ENCODE results near the gene BTLA.
"Not testable (repeated sequence)": the region's sequence is repeated elsewhere in the genome, so short reads cannot be mapped to it uniquely, and the experiment has no call there.

The BTLA gene

DNA sequence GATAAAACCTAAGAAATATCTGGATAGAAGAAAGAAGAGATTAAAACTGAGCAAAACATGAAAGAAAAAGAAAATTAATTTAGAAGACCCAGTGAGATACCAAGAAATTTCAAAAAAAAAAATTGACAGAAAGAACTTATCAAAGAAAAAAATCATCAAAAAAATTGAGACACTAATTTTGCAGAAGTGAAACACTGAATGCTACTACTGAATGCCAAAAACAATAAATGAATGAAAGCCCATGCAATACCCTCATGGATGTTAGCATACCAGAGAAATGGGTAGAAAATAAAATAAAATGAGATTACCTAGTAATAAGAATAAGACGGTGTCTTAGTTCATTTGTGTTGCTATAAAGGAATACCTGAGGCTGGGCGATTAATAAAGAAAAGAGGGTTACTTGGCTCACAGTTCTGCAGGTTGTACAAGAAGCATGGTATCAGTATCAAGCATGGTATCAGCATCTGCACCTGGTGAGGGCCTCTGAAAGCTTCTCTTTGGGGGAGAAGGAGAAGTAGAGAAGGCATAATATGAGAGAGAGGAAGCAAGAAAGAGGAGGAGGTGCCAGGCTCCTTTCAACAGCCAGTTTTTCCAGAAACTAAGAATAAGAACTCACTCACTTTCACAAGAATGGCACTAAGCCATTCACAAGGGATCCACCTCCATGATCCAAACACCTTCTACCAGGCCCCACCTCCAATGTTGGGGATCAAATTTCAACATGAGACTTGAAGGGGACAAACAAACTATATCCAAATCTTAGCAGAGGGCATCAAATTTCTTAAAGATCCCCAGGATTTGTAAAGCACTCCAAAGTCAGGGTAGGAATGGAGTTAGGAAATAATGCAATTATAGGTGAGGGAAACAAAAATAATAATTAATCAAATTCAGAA, 73.2 kb downstream of the BTLA start:
- Histone ChIP-seq H3K36me3 (replicated peaks; ENCODE audit: insufficient read depth, low read length) (no peaks in the 10 kb centered on the region), H3K27me3 (replicated peaks; ENCODE audit: insufficient read depth, low read length) (no peaks in the 10 kb centered on the region), H3K9ac (ENCODE audit: low read length) (peak overlapping the region; percentile 57; the same call in 1 of the 2 replicates), H3K4me2 (ENCODE audit: low read depth, low read length) (peak overlapping the region; percentile 46), H3K4me3 (ENCODE audit: low read length) (peak overlapping the region; percentile 19; the same call in 1 of the 2 replicates), H3K9me2 (replicated peaks; ENCODE audit: insufficient read depth, low read length) (no peaks in the 10 kb centered on the region), H3K79me2 (ENCODE audit: low read length) (no peaks in the 10 kb centered on the region), H2AFZ (ENCODE audit: low read length) (no peak overlapping the region; the same call in 1 of the 2 replicates), H3F3A (ENCODE audit: insufficient read depth, low read length) (peaks cover 27% of the 10 kb centered on the region), H4K20me1 (ENCODE audit: insufficient read depth, low read length) (no peaks in the 10 kb centered on the region), H3K9me3 (replicated peaks; ENCODE audit: insufficient read depth, low read length) (no peaks in the 10 kb centered on the region), H3K4me1 (ENCODE audit: low read length) (peaks cover 32% of the 10 kb centered on the region), H3K27ac (ENCODE audit: low read length) (peak overlapping the region; percentile 90)
- no peak for TF ChIP-seq EZH2phosphoT487 (IDR thresholded peaks at IDR 0.05; ENCODE audit: low read length)
- DNase-seq: peak; percentile 49

DNA sequence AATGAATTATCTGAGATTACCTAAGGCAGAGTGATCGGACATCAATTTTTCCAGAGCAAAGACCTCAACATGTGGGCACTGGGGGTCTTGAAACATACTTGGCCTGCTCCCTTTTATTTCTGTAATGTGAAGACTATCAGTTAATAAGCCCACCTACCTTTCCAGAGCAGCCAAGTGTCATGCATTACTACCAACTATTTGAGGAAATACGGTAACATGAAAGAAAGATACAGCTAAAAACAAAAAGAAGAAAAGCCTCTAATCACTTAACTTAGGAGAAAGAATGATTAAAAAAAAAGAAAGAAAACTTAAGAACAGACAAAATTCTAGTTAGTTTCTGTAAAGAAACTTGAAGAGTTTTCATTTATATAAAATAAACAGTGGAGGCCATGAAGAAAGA, 73.9 kb downstream of the BTLA start:
- H3K27ac ChIP-seq (ENCODE audit: low read length): peak overlapping the region; percentile 90
- H3K36me3 ChIP-seq (replicated peaks; ENCODE audit: insufficient read depth, low read length): no peaks in the 10 kb centered on the region
- H2AFZ ChIP-seq (ENCODE audit: low read length): no peak overlapping the region
- 0 out of 2 replicates have a peak overlapping the region, but pooled peaks have one; percentile 11 for H3K4me3 ChIP-seq (ENCODE audit: low read length)
- TF ChIP-seq EZH2phosphoT487 (IDR thresholded peaks at IDR 0.05; ENCODE audit: low read length) (no peak), EZH2 (optimal IDR thresholded peaks at IDR 0.05; ENCODE audit: low read depth, low read length) (no peak)
- TF ChIP-seq, protein P1, sequence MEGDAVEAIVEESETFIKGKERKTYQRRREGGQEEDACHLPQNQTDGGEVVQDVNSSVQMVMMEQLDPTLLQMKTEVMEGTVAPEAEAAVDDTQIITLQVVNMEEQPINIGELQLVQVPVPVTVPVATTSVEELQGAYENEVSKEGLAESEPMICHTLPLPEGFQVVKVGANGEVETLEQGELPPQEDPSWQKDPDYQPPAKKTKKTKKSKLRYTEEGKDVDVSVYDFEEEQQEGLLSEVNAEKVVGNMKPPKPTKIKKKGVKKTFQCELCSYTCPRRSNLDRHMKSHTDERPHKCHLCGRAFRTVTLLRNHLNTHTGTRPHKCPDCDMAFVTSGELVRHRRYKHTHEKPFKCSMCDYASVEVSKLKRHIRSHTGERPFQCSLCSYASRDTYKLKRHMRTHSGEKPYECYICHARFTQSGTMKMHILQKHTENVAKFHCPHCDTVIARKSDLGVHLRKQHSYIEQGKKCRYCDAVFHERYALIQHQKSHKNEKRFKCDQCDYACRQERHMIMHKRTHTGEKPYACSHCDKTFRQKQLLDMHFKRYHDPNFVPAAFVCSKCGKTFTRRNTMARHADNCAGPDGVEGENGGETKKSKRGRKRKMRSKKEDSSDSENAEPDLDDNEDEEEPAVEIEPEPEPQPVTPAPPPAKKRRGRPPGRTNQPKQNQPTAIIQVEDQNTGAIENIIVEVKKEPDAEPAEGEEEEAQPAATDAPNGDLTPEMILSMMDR (IDR thresholded peaks at IDR 0.05; ENCODE audit: low read length): no peak
- no peaks in the 10 kb centered on the region for H3K79me2 ChIP-seq (ENCODE audit: low read length)
- peaks cover 27% of the 10 kb centered on the region for H3F3A ChIP-seq (ENCODE audit: insufficient read depth, low read length)
- H3K4me1 ChIP-seq (ENCODE audit: low read length): peaks cover 32% of the 10 kb centered on the region
- no peaks in the 10 kb centered on the region for H3K27me3 ChIP-seq (replicated peaks; ENCODE audit: insufficient read depth, low read length)
- no peaks in the 10 kb centered on the region for H3K9me2 ChIP-seq (replicated peaks; ENCODE audit: insufficient read depth, low read length)
- H4K20me1 ChIP-seq (ENCODE audit: insufficient read depth, low read length): no peaks in the 10 kb centered on the region
- no peak for DNase-seq
- peak overlapping the region; percentile 57; the same call in 1 of the 2 replicates for H3K9ac ChIP-seq (ENCODE audit: low read length)
- peak overlapping the region; percentile 46; the same call in 1 of the 2 replicates for H3K4me2 ChIP-seq (ENCODE audit: low read depth, low read length)
- H3K9me3 ChIP-seq (replicated peaks; ENCODE audit: insufficient read depth, low read length): no peaks in the 10 kb centered on the region

DNA sequence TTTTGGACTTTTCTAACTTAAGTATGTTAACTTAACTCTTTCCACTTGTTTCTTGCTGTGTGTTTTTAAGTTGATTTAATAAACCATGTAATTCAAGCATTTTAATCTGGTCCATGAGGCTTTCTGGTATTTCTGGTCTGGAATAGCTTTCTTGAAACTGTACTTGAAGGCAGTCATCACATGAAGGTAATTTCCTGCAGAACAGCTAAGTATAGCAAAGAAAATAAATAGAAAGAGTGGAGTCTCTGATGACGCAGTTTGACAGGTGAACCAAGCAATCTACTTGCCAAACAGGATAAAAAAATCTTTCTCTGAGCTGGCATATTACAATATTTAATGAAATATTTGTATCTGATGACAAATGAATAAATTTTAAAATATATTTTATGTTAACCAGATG, 74.9 kb downstream of the BTLA start:
- no peaks in the 10 kb centered on the region for H3K9me2 ChIP-seq (replicated peaks; ENCODE audit: insufficient read depth, low read length)
- peak overlapping the region; percentile 31 for H3K4me3 ChIP-seq (ENCODE audit: low read length)
- no peak for TF ChIP-seq EZH2 (optimal IDR thresholded peaks at IDR 0.05; ENCODE audit: low read depth, low read length)
- TF ChIP-seq, protein P1 (IDR thresholded peaks at IDR 0.05; ENCODE audit: low read length): no peak
- TF ChIP-seq EZH2phosphoT487 (IDR thresholded peaks at IDR 0.05; ENCODE audit: low read length): no peak
- peak overlapping the region; percentile 46 for H3K4me2 ChIP-seq (ENCODE audit: low read depth, low read length)
- no peaks in the 10 kb centered on the region for H4K20me1 ChIP-seq (ENCODE audit: insufficient read depth, low read length)
- H2AFZ ChIP-seq (ENCODE audit: low read length): no peak overlapping the region
- no peaks in the 10 kb centered on the region for H3K79me2 ChIP-seq (ENCODE audit: low read length)
- peaks cover 27% of the 10 kb centered on the region for H3F3A ChIP-seq (ENCODE audit: insufficient read depth, low read length)
- peak overlapping the region; percentile 67 for H3K9ac ChIP-seq (ENCODE audit: low read length)
- DNase-seq: peak; percentile 68
- no peaks in the 10 kb centered on the region for H3K9me3 ChIP-seq (replicated peaks; ENCODE audit: insufficient read depth, low read length)
- H3K27me3 ChIP-seq (replicated peaks; ENCODE audit: insufficient read depth, low read length): no peaks in the 10 kb centered on the region
- H3K4me1 ChIP-seq (ENCODE audit: low read length): peaks cover 32% of the 10 kb centered on the region
- H3K27ac ChIP-seq (ENCODE audit: low read length): peak overlapping the region; percentile 90
- H3K36me3 ChIP-seq (replicated peaks; ENCODE audit: insufficient read depth, low read length): no peaks in the 10 kb centered on the region

DNA sequence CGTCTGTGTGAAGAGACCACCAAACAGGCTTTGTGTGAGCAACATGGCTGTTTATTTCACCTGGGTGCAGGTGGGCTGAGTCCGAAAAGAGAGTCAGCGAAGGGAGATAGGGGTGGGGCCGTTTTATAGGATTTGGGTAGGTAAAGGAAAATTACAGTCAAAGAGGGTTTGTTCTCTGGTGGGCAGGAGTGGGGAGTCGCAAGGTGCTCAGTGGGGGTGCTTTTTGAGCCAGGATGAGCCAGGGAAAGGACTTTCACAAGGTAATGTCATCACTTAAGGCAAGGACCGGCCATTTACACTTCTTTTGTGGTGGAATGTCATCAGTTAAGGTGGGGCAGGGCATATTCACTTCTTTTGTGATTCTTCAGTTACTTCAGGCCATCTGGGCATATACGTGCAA, 76.4 kb downstream of the BTLA start:
- H3K4me2 ChIP-seq (ENCODE audit: low read depth, low read length); H3K27ac ChIP-seq (ENCODE audit: low read length); DNase-seq; H4K20me1 ChIP-seq (ENCODE audit: insufficient read depth, low read length); H3K9me3 ChIP-seq (replicated peaks; ENCODE audit: insufficient read depth, low read length); H3K9ac ChIP-seq (ENCODE audit: low read length); H3K9me2 ChIP-seq (replicated peaks; ENCODE audit: insufficient read depth, low read length); H3K79me2 ChIP-seq (ENCODE audit: low read length); H3K27me3 ChIP-seq (replicated peaks; ENCODE audit: insufficient read depth, low read length); H3K4me3 ChIP-seq (ENCODE audit: low read length); H2AFZ ChIP-seq (ENCODE audit: low read length); H3K36me3 ChIP-seq (replicated peaks; ENCODE audit: insufficient read depth, low read length): not testable (repeated sequence)
- H3F3A ChIP-seq (ENCODE audit: insufficient read depth, low read length): peaks cover 27% of the 10 kb centered on the region
- peaks cover 32% of the 10 kb centered on the region for H3K4me1 ChIP-seq (ENCODE audit: low read length)

DNA sequence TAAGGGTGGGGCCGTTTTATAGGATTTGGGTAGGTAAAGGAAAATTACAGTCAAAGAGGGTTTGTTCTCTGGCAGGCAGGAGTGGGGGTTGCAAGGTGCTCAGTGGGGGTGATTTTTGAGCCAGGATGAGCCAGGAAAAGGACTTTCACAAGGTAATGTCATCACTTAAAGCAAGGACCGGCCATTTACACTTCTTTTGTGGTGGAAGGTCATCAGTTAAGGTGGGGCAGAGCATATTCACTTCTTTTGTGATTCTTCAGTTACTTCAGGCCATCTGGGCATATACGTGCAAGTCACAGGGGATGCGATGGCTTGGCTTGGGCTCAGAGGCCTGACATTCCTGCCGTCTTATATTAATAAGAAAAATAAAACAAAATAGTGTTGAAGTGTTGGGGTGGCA, 80.7 kb downstream of the BTLA start:
- not testable (repeated sequence) for H3K79me2 ChIP-seq (ENCODE audit: low read length); H3K4me1 ChIP-seq (ENCODE audit: low read length); H3F3A ChIP-seq (ENCODE audit: insufficient read depth, low read length); H3K27ac ChIP-seq (ENCODE audit: low read length); H3K4me2 ChIP-seq (ENCODE audit: low read depth, low read length); H3K9me2 ChIP-seq (replicated peaks; ENCODE audit: insufficient read depth, low read length); H3K9ac ChIP-seq (ENCODE audit: low read length); H3K27me3 ChIP-seq (replicated peaks; ENCODE audit: insufficient read depth, low read length); H4K20me1 ChIP-seq (ENCODE audit: insufficient read depth, low read length); H3K4me3 ChIP-seq (ENCODE audit: low read length); H3K36me3 ChIP-seq (replicated peaks; ENCODE audit: insufficient read depth, low read length); H3K9me3 ChIP-seq (replicated peaks; ENCODE audit: insufficient read depth, low read length); H2AFZ ChIP-seq (ENCODE audit: low read length); DNase-seq
